Astrocyte of the spinal cord (primary cell): ENCODE data around the gene TTC6.

Experiments used
- DNase-seq: peaks from one replicate; pipeline ENCODE4 v3.0.0; 2011; ENCODE audit warnings: low read depth, low spot score
- H3K4me3 ChIP-seq: 2 replicates; pipeline ENCODE4 v1.5.1; 2011; ENCODE audit warnings: low read depth, mild to moderate bottlenecking, low read length, moderate library complexity
- in situ Hi-C: cut with HindIII; loops from 2 replicates; pipeline ENCODE4 v1.10.0; 2017; ENCODE audit warnings: low sequenced_read_pairs
- TF ChIP-seq, protein P1 (sequence below): IDR thresholded peaks from 2 replicates; pipeline ENCODE4 v1.5.1; 2012; ENCODE audit warnings: low read depth, mild to moderate bottlenecking, low read length, inconsistent platforms

Gene TTC6

DNA sequence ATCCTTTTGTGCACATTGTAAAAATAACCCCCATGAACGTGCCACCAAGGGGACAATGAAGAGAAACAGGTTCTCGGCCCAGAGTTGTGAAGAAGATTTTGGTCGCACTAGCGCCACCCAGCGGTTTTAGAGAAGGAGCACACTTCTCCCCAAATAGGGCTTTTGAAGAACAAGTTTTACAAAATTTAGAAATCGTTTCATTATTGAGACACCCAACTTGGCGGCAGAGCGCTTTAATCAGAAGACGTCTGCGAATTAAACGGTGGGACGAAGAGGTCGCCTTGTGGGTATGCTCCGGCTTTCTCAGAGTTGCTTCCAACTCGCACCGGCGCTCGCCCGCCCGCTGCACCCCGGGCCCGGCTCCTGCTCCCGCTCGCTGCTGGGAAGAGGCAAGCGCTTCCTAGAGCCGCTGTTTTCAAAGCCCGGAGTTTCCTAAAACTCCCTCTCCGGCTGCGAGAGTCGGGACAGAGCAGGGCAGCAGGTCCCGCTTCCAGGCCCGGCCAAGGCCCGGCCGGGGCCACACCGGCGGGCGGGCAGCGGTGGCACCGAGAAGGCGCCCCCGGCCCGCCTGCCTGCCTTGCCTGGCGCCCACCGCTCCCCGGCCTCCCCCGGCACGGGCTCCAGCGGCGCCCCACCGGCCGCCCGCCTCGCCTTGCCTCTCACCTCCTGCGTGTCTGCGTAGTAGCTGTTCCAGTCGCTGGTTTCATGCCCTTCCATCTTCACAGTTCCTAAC lies 1.0 kb upstream of the TTC6 start:
- peak; percentile 79 for DNase-seq
- peak overlapping the region; percentile 56 for H3K4me3 ChIP-seq
- in situ Hi-C loops, result no loop called here
- TF ChIP-seq, protein P1, sequence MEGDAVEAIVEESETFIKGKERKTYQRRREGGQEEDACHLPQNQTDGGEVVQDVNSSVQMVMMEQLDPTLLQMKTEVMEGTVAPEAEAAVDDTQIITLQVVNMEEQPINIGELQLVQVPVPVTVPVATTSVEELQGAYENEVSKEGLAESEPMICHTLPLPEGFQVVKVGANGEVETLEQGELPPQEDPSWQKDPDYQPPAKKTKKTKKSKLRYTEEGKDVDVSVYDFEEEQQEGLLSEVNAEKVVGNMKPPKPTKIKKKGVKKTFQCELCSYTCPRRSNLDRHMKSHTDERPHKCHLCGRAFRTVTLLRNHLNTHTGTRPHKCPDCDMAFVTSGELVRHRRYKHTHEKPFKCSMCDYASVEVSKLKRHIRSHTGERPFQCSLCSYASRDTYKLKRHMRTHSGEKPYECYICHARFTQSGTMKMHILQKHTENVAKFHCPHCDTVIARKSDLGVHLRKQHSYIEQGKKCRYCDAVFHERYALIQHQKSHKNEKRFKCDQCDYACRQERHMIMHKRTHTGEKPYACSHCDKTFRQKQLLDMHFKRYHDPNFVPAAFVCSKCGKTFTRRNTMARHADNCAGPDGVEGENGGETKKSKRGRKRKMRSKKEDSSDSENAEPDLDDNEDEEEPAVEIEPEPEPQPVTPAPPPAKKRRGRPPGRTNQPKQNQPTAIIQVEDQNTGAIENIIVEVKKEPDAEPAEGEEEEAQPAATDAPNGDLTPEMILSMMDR, result peak; percentile 85

DNA sequence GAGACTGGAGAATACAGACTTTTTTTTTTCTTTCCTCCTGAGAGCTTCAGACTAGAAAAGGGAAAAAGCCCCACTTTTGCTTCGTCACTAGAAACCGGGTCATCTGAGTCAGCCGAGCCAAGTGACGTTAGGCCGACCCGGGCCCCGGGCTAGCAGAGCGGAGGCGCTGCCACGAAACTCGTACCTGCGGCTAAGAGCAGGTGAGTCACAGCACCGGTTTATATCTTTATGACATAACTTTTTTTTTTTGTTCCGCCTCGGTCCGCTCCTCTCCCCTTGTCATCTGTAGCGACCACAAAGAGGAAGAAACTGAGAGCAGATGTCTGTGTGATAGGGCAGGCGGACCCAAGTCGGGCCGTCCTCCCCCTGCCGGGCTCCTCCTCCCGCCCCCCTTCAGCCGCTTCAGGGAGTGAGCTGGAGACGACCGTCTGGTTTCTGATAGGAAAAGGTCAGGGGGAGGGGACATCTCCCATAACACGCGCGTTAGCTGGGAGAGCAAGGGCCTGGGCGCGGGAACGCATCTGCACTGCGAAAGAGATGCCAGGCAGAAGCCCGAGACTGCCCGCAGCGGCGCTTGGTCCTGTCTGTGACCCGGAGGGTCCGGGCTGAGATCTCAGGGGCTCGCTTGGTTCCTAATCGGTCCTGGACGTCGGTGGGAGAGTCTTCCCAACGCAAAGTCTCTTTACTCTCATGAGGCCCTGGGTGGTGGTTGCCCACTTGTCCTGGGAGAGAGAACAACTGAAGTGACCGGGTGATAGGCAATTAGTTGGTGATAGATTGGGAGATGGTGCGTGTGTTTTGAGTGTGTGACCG lies 586 bp downstream of the TTC6 start:
- in situ Hi-C loops, result no loop called here
- TF ChIP-seq, protein P1, result no peak

DNA sequence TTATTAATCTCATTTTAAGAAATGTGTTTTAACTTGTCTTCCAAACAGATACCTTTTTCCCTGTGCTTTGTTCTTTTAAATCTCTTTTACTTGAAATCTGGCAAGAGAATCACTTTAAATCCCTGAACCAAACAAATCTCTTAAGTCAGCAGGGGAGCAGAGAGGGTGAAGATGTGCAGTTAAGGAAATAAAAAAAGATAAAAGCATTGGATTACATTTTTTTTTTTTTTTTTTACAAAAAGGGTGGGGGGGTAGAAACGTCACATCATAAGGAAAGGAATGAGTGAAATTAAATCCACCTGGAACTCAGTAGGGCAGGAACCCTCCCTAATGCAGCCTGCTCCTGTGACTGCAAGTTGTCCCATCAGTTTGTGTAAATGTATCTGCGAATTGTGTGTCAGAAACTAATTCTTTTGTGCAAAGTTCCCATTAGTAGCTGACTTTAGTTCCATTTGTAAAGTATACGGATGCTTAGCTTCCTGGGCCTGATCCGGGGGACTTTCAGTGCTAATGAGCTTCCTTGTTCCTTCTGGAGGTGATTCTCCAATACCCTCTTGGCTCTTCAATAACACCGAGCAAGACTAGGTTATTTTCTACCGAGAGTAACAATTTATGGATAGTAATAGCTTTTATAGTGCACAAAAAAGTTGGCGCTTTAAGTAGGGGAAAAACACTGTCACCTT lies 1.5 kb downstream of the TTC6 start:
- TF ChIP-seq, protein P1, result no peak
- DNase-seq, result no peak
- in situ Hi-C loops, result no loop called here
- H3K4me3 ChIP-seq, result no peak overlapping the region

More for the DNA sequence above, 586 bp downstream of the TTC6 start:
- H3K4me3 ChIP-seq, result peak overlapping the region; percentile 27
- DNase-seq, result no peak

DNA sequence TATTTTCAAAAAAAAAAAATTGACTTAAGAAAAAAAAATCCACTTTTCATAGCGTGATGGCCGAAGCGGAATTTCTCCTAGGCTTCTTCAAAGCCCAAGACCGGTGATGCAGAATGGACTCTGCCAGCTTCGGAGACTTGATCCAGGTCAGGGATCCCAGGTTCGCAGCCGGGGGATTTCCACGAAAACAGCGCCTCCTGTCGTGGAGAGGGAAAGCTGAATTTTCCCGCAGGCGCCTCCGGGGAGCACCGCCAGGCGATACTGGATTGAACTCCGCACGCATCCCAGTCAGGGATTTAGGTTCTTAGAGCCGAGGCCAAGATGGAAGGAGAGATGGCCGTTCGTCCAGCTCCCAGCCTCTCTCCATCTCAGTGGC lies 2.1 kb downstream of the TTC6 start:
- TF ChIP-seq, protein P1, result peak; percentile 59
- no peak for DNase-seq
- no peak overlapping the region for H3K4me3 ChIP-seq
- in situ Hi-C loops, result no loop called here

DNA sequence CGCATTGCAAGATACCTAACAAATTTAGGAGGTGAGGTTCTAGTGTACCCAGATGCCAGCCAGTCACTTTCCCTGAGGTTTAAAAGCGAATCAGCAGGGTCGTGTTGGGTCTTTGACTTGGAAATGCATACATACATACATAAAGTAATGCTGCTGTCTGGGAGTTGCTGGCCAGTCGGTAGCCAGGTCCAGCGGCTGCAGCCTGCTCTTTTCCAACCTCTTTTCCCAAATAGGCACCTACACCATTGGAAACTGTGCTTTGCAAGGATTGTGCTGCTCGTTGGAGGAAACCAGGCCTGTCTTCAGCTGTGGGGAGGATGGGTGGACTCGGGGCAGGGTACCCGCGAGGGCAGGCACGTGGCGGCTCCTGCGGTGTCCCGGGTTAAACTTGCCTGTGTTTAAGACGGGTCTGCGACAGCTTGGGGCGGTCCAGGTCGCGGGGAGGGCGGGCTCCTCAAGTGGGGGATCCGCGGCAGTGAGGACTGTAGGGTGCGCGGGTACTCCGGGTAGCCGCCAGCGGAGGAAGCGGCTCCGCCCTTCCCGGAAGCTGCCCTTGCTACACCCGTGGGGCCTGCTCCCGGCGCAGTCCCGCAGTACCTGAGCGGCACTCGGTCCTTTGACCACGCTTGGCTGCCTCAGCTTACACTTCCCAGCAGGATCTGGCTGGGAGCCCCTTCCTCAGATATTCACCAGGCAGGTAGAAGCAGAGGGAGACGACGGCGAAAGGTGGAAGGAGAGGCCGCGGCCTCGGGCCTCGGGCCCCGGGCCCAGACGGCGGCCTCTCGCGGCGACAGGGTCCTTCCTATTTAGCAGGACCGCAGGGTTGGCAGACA lies 2.7 kb downstream of the TTC6 start:
- no peak overlapping the region for H3K4me3 ChIP-seq
- TF ChIP-seq, protein P1, result no peak
- DNase-seq, result no peak
- in situ Hi-C loops, result no loop called here
